H9 (cell line): ENCODE data around the gene SLC8B1. TPM values are rescaled to one million over a fixed set of nuclear protein-coding genes. Genes with fewer than 3 reads are reported as not detected.

ENCODE experiments used
- DNase-seq: peaks from one replicate; pipeline ENCODE4 v3.0.0-alpha.2; 2017
- H2AFZ ChIP-seq: one replicate; pipeline ENCODE4 v1.6.1; 2013; ENCODE audit warnings: mild to moderate bottlenecking, low read length, control low read depth, moderate library complexity
- H2AK5ac ChIP-seq: 2 replicates; pipeline ENCODE4 v1.6.1; 2013; ENCODE audit warnings: low read length, control low read depth, mixed read lengths; ENCODE audit not compliant: insufficient read length
- H2BK120ac ChIP-seq: one replicate; pipeline ENCODE4 v1.6.1; 2013; ENCODE audit warnings: low read depth, mild to moderate bottlenecking, low read length, control low read depth, inconsistent platforms; ENCODE audit not compliant: poor library complexity, severe bottlenecking
- H2BK12ac ChIP-seq: 2 replicates; pipeline ENCODE4 v1.6.1; 2013; ENCODE audit warnings: low read length, control low read depth, mixed read lengths, low read depth; ENCODE audit not compliant: insufficient read length
- H2BK15ac ChIP-seq: 2 replicates; pipeline ENCODE4 v1.6.1; 2013; ENCODE audit warnings: low read depth, low read length, control low read depth
- H2BK20ac ChIP-seq: one replicate; pipeline ENCODE4 v1.6.1; 2013; ENCODE audit warnings: low read depth, mild to moderate bottlenecking, low read length, control low read depth, inconsistent platforms; ENCODE audit not compliant: poor library complexity, severe bottlenecking
- H2BK5ac ChIP-seq: 2 replicates; pipeline ENCODE4 v1.6.1; 2013; ENCODE audit warnings: low read length, control low read depth, mixed read lengths; ENCODE audit not compliant: insufficient read length
- H3K14ac ChIP-seq: 2 replicates; pipeline ENCODE4 v1.6.1; 2013; ENCODE audit warnings: low read length, control low read depth; ENCODE audit not compliant: insufficient read depth
- H3K18ac ChIP-seq: 2 replicates; pipeline ENCODE4 v1.6.1; 2013; ENCODE audit warnings: low read depth, mild to moderate bottlenecking, mixed read lengths, low read length, control low read depth; ENCODE audit not compliant: insufficient read length
- H3K23ac ChIP-seq: 2 replicates; pipeline ENCODE4 v1.6.1; 2013; ENCODE audit warnings: low read length, control low read depth, mixed read lengths, low read depth; ENCODE audit not compliant: insufficient read length
- H3K23me2 ChIP-seq: 2 replicates; pipeline ENCODE4 v1.6.1; 2013; ENCODE audit warnings: low read depth, mild to moderate bottlenecking, mixed read lengths, low read length, control low read depth; ENCODE audit not compliant: insufficient read length, poor library complexity, severe bottlenecking
- H3K27ac ChIP-seq: 2 replicates; pipeline ENCODE4 v1.5.1; 2013; ENCODE audit warnings: low read length, control low read depth, mixed read lengths, low read depth; ENCODE audit not compliant: insufficient read length
- H3K27me3 ChIP-seq: 2 replicates; pipeline ENCODE4 v1.6.1; 2013; ENCODE audit warnings: low read length, control low read depth, inconsistent platforms; ENCODE audit not compliant: insufficient read depth
- H3K4ac ChIP-seq: 2 replicates; pipeline ENCODE4 v1.6.1; 2013; ENCODE audit warnings: low read depth, mild to moderate bottlenecking, control low read depth, inconsistent platforms, low read length, moderate library complexity
- H3K4me1 ChIP-seq: 2 replicates; pipeline ENCODE4 v1.6.1; 2013; ENCODE audit warnings: low read length, control low read depth, inconsistent platforms; ENCODE audit not compliant: insufficient read depth
- H3K4me2 ChIP-seq: 2 replicates; pipeline ENCODE4 v1.6.1; 2013; ENCODE audit warnings: low read length, control low read depth, mixed read lengths; ENCODE audit not compliant: insufficient read length, insufficient read depth
- H3K56ac ChIP-seq: 2 replicates; pipeline ENCODE4 v1.6.1; 2013; ENCODE audit warnings: low read depth, mild to moderate bottlenecking, mixed read lengths, low read length, control low read depth; ENCODE audit not compliant: insufficient read length
- H3K79me1 ChIP-seq: 2 replicates; pipeline ENCODE4 v1.6.1; 2013; ENCODE audit warnings: low read depth, mild to moderate bottlenecking, moderate library complexity, low read length, control low read depth, inconsistent platforms; ENCODE audit not compliant: insufficient read depth, poor library complexity, severe bottlenecking
- H3K79me2 ChIP-seq: 2 replicates; pipeline ENCODE4 v1.6.1; 2013; ENCODE audit warnings: low read length, control low read depth, inconsistent platforms; ENCODE audit not compliant: insufficient read depth
- H3K9ac ChIP-seq: 2 replicates; pipeline ENCODE4 v1.6.1; 2013; ENCODE audit warnings: low read length, control low read depth, mixed read lengths; ENCODE audit not compliant: insufficient read length; ENCODE audit errors: extremely low read depth
- H3K9me3 ChIP-seq: one replicate; pipeline ENCODE4 v1.6.1; 2013; ENCODE audit warnings: low read depth, low read length, inconsistent platforms; ENCODE audit not compliant: control insufficient read depth
- H3T11ph ChIP-seq: one replicate; pipeline ENCODE4 v1.6.1; 2013; ENCODE audit warnings: mild to moderate bottlenecking, low read length, control low read depth, inconsistent platforms
- H4K20me1 ChIP-seq: one replicate; pipeline ENCODE4 v1.6.1; 2013; ENCODE audit not compliant: control insufficient read depth, insufficient read length, insufficient read depth
- H4K5ac ChIP-seq: 2 replicates; pipeline ENCODE4 v1.6.1; 2013; ENCODE audit warnings: low read depth, mild to moderate bottlenecking, mixed read lengths, low read length, control low read depth; ENCODE audit not compliant: insufficient read length
- H4K8ac ChIP-seq: replicated peaks from 2 replicates; pipeline ENCODE4 v1.6.1; 2013; ENCODE audit warnings: low read length, control low read depth, mixed read lengths, low read depth; ENCODE audit not compliant: insufficient read length
- H4K91ac ChIP-seq: 2 replicates; pipeline ENCODE4 v1.6.1; 2013; ENCODE audit warnings: low read depth, mild to moderate bottlenecking, moderate library complexity, mixed read lengths, low read length, control low read depth; ENCODE audit not compliant: insufficient read length
- H3K27ac Mint-ChIP-seq, 3 experiments: 2 replicates in 2 of 3; 3 replicates in 1 of 3; pipeline ENCODE4 v1.8.0; 2020 to 2021; ENCODE audit warnings: mixed read lengths in 3 of 3, mild to moderate bottlenecking in 1 of 3, moderate library complexity in 1 of 3
- H3K27me3 Mint-ChIP-seq: 2 replicates; pipeline ENCODE4 v1.8.0; 2021; ENCODE audit warnings: low read depth, mild to moderate bottlenecking, moderate library complexity, mixed read lengths
- H3K36me3 Mint-ChIP-seq, 3 experiments: 2 replicates in 2 of 3; 3 replicates in 1 of 3; pipeline ENCODE4 v1.8.0; 2020 to 2021; ENCODE audit warnings: low read depth in 3 of 3, mixed read lengths in 3 of 3; ENCODE audit not compliant: insufficient read depth in 1 of 3
- H3K4me1 Mint-ChIP-seq, 2 experiments: 2 replicates each; pipeline ENCODE4 v1.8.0; 2020; ENCODE audit warnings: mixed read lengths in 2 of 2
- H3K4me3 Mint-ChIP-seq, 2 experiments: 2 replicates in 1 of 2; 3 replicates in 1 of 2; pipeline ENCODE4 v1.8.0; 2020 to 2021; ENCODE audit warnings: mild to moderate bottlenecking in 2 of 2, mixed read lengths in 2 of 2, moderate library complexity in 1 of 2
- H3K9me3 Mint-ChIP-seq, 2 experiments: 2 replicates in 1 of 2; 3 replicates in 1 of 2; pipeline ENCODE4 v1.8.0; 2020; ENCODE audit warnings: mild to moderate bottlenecking in 2 of 2, mixed read lengths in 2 of 2, moderate library complexity in 1 of 2
- WGBS: extraction: QIAGEN DNeasy Blood & Tissue Kit; methylation state at CpG from one replicate; pipeline ENCODE4 v1.1.7; 2013; ENCODE audit warnings: missing lambda C conversion rate, low lambda C conversion rate, mixed read lengths; ENCODE audit not compliant: insufficient read length; ENCODE audit errors: extremely low coverage; 5-methylcytosine and 5-hydroxymethylcytosine counted together
- total RNA-seq: library from RNA; stranded (reverse); gene quantifications from 2 replicates; pipeline ENCODE4 v1.2.1, GENCODE V29; 2021
- TF ChIP-seq, protein P1 (sequence below): fragments of 200-600 bp; sonication (generic); conservative IDR thresholded peaks from 3 replicates; pipeline ENCODE4 v1.8.0; 2021; ENCODE audit warnings: antibody characterized with exemption, mild to moderate bottlenecking

SLC8B1 gene
- total RNA-seq, 1 experiment from 2014 or later = 10.4 TPM

GRCh38 chr12:113302466-113302865, 32.4 kb downstream of the SLC8B1 start:
- H2BK20ac ChIP-seq = no peak overlapping the region
- H4K5ac ChIP-seq = no peak overlapping the region
- no peaks in the 10 kb centered on the region for H3K79me2 ChIP-seq
- H3K18ac ChIP-seq = no peak overlapping the region
- no peaks in the 10 kb centered on the region for H3K9me3 Mint-ChIP-seq
- H2AK5ac ChIP-seq = no peak overlapping the region
- no peak overlapping the region; a peak in 1 of 7 replicates for H3K27ac Mint-ChIP-seq
- no peak overlapping the region for H3K23ac ChIP-seq
- no peaks in the 10 kb centered on the region for H3K79me1 ChIP-seq
- peaks cover 1% of the 10 kb centered on the region for H3K27me3 Mint-ChIP-seq
- no peaks in the 10 kb centered on the region; the same call in 1 of the 2 replicates for H3K4me1 ChIP-seq
- H4K8ac ChIP-seq = no peak overlapping the region
- H3K4me2 ChIP-seq = no peak overlapping the region
- no CpG with 5 or more reads among the region's 8 CpGs for WGBS
- H3K4me1 Mint-ChIP-seq = peaks cover 27 to 38% of the 10 kb centered on the region in 2 experiments
- no peak overlapping the region for H2BK15ac ChIP-seq
- TF ChIP-seq, protein P1, sequence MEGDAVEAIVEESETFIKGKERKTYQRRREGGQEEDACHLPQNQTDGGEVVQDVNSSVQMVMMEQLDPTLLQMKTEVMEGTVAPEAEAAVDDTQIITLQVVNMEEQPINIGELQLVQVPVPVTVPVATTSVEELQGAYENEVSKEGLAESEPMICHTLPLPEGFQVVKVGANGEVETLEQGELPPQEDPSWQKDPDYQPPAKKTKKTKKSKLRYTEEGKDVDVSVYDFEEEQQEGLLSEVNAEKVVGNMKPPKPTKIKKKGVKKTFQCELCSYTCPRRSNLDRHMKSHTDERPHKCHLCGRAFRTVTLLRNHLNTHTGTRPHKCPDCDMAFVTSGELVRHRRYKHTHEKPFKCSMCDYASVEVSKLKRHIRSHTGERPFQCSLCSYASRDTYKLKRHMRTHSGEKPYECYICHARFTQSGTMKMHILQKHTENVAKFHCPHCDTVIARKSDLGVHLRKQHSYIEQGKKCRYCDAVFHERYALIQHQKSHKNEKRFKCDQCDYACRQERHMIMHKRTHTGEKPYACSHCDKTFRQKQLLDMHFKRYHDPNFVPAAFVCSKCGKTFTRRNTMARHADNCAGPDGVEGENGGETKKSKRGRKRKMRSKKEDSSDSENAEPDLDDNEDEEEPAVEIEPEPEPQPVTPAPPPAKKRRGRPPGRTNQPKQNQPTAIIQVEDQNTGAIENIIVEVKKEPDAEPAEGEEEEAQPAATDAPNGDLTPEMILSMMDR = no peak
- H2AFZ ChIP-seq = no peak overlapping the region
- no peak overlapping the region for H3K4ac ChIP-seq
- no peaks in the 10 kb centered on the region for H3K27me3 ChIP-seq
- H3K14ac ChIP-seq = no peak overlapping the region
- H4K20me1 ChIP-seq = no peaks in the 10 kb centered on the region
- no peak overlapping the region for H2BK12ac ChIP-seq
- H2BK120ac ChIP-seq = no peak overlapping the region
- H3K9ac ChIP-seq = no peak overlapping the region
- no peak overlapping the region for H2BK5ac ChIP-seq
- no peak overlapping the region for H3T11ph ChIP-seq
- no peak for DNase-seq
- H4K91ac ChIP-seq = no peak overlapping the region
- H3K23me2 ChIP-seq = no peaks in the 10 kb centered on the region
- peaks cover 8 to 17% (median 17%) of the 10 kb centered on the region in 3 experiments for H3K36me3 Mint-ChIP-seq
- H3K4me3 Mint-ChIP-seq = no peak overlapping the region
- no peak overlapping the region for H3K27ac ChIP-seq
- H3K9me3 ChIP-seq = no peaks in the 10 kb centered on the region
- H3K56ac ChIP-seq = no peak overlapping the region
